ENCODE results near the gene NSMF. TPM values are rescaled to one million over a fixed set of nuclear protein-coding genes. Genes with fewer than 3 reads are reported as not detected.

NSMF gene
- total RNA-seq, 2 experiments from 2014 or later: 104 to 109 TPM

DNA sequence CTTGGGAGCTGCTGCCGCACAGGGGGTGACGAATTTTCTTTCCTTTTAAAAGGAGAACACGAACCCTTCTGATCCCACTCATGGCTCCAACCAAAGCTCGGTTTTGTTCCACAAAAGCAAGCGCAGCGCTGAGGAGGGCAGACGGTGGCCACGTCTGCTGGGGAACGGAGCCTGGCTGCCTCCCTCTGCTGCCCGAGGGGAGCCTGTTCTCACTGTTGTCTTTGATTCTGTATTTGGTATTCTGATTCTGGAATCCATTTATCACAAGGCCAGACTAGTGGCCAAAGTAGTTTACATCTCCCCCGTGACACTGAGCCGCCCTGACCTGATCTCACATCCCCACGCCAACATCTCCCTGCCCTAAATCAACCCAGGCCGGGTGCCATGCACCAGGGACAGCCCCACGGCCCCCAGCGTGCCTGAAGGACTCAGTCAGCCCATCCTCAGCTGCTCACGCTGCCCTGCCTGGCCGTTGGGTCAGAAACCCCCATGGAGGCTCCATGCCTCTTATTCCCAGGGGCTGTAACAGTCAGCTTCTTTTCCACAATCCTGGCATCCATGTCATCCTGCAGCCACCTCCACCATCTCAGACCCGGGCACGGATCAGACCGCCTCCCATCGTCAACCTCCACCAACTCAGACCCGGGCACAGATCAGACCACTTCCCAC lies 6.7 kb upstream of the NSMF start:
- Histone ChIP-seq H3K36me3 (ENCODE audit: insufficient read depth, low read length) (no peaks in the 10 kb centered on the region), H3K27me3 (ENCODE audit: control insufficient read depth in 1 of 2, insufficient read depth in 2 of 2, low read length in 2 of 2) (no peaks in the 10 kb centered on the region), H3K4me3 (ENCODE audit: low read length) (no peak overlapping the region), H3K4me1 (ENCODE audit: insufficient read depth, low read length) (peaks cover 26% of the 10 kb centered on the region), H3K27ac (ENCODE audit: low read depth in 1 of 2, low read length in 2 of 2) (no peak overlapping the region), H3K9me3 (ENCODE audit: control insufficient read depth in 1 of 2, insufficient read depth in 1 of 2, low read length in 2 of 2) (no peaks in the 10 kb centered on the region)
- no peak for DNase-seq
- no peaks in the 10 kb centered on the region for H3K9me3 Mint-ChIP-seq
- H3K27me3 Mint-ChIP-seq: no peaks in the 10 kb centered on the region
- H3K27ac Mint-ChIP-seq: no peak overlapping the region
- H3K4me3 Mint-ChIP-seq: no peak overlapping the region
- ChIA-PET CTCF (no interaction called here), POLR2A (no interaction called here)
- no peaks in the 10 kb centered on the region for H3K36me3 Mint-ChIP-seq (ENCODE audit: low read depth)
- TF ChIP-seq, protein P1, sequence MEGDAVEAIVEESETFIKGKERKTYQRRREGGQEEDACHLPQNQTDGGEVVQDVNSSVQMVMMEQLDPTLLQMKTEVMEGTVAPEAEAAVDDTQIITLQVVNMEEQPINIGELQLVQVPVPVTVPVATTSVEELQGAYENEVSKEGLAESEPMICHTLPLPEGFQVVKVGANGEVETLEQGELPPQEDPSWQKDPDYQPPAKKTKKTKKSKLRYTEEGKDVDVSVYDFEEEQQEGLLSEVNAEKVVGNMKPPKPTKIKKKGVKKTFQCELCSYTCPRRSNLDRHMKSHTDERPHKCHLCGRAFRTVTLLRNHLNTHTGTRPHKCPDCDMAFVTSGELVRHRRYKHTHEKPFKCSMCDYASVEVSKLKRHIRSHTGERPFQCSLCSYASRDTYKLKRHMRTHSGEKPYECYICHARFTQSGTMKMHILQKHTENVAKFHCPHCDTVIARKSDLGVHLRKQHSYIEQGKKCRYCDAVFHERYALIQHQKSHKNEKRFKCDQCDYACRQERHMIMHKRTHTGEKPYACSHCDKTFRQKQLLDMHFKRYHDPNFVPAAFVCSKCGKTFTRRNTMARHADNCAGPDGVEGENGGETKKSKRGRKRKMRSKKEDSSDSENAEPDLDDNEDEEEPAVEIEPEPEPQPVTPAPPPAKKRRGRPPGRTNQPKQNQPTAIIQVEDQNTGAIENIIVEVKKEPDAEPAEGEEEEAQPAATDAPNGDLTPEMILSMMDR (IDR thresholded peaks at IDR 0.05): no peak
- intact Hi-C loops (cut with DNase I, micrococcal nuclease): loop anchor here in 1 of 2 experiments (5.0 kb wide), 1 partner anchor 56 kb away; no protein-coding TSS in a partner anchor
- no peak for ATAC-seq (ENCODE audit: poor library complexity)
- peaks cover 26% of the 10 kb centered on the region for H3K4me1 Mint-ChIP-seq (ENCODE audit: low read depth)

DNA sequence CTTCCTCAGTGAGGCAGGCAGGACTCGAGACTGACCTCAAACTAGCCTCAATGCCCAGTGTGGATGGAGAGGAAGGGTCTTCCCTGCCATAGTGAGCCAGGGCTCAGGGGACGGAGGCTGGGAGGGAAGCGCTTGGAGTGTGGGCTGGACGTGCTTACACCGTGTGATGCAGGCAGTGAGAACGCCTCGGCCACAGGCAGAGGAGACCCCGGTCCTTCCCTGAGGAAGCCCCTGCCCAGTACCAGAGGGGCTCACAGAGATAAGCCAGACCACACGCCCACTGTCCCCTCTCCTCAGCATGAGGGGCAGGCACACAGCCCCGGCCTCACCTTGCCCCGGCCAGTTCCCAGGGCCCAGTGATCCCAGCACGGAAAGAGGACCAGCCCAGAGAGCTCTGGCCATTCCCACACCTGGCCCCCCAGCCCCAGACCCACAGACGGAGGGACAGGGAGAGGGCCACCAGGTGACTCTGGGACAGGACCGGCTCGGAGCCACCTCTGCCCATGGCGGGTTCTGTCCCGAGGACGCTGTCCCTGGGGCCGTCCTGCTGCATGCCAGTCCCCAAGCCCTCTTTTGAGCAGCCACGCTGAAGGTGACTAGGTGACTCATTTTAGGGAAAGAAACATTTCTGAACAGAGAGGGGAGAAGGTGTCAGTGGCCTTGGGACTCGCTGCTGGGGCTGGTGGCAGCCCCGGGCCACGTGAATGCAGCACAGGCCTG lies 6.0 kb upstream of the NSMF start:
- peak in 1 of 14 experiments; percentile 17 for DNase-seq
- Mint-ChIP-seq H3K9me3 (no peaks in the 10 kb centered on the region), H3K27ac (no peak overlapping the region), H3K36me3 (ENCODE audit: low read depth) (no peaks in the 10 kb centered on the region), H3K27me3 (no peaks in the 10 kb centered on the region), H3K4me3 (no peak overlapping the region), H3K4me1 (ENCODE audit: low read depth) (peaks cover 25% of the 10 kb centered on the region)
- Histone ChIP-seq H3K27ac (ENCODE audit: low read depth in 1 of 2, low read length in 2 of 2) (no peak overlapping the region), H3K4me3 (ENCODE audit: low read length) (no peak overlapping the region), H3K4me1 (ENCODE audit: insufficient read depth, low read length) (peaks cover 33% of the 10 kb centered on the region), H3K36me3 (ENCODE audit: insufficient read depth, low read length) (no peaks in the 10 kb centered on the region), H3K27me3 (ENCODE audit: control insufficient read depth in 1 of 2, insufficient read depth in 2 of 2, low read length in 2 of 2) (no peaks in the 10 kb centered on the region), H3K9me3 (ENCODE audit: control insufficient read depth in 1 of 2, insufficient read depth in 1 of 2, low read length in 2 of 2) (no peaks in the 10 kb centered on the region)
- CTCF ChIA-PET: no interaction called here
- intact Hi-C loops (cut with DNase I, micrococcal nuclease): loop anchor here in 1 of 2 experiments (5.0 kb wide), 2 partner anchors 57 to 163 kb away; partner anchors contain the start of gene NRARP
- TF ChIP-seq, protein P1 (IDR thresholded peaks at IDR 0.05): no peak
- POLR2A ChIA-PET: no interaction called here
- no peak for ATAC-seq (ENCODE audit: poor library complexity)

DNA sequence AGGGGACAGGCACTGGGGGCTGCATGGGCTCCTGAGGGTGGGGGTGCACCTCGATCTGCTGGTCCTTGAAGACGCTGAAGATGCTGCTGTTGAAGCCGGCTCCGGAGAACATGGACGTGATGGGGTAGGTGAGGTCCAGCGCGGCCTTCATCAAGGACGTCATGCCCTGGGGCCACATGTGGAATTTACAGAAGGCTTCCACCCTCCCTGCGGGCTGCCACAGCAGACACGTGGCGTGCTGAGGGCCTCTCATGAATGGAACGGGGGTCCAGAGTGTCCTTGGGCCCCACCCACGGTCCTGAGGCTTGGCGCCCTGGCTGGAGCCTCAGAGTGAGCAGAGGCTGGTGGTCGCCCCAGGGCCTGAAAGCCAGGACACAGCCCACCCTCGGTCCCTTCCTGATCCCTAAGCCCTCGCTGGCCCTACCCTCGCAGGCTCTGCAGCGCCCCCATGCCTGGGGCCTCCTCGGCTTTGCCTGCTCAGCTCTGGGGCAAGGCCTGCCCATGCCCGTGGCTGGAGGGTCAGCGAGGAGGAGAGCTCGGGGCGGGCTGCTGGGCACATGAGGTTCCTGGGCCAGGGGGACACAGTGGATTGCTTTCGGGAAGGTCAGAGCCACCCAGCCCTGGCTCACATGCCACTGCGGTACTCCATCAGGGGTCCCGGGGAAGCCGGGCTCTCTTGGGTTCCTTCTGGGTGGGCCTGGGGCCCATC lies 5.3 kb upstream of the NSMF start:
- CTCF ChIA-PET: no interaction called here
- peak in 1 of 14 experiments; percentile 32 for DNase-seq
- H3K4me3 ChIP-seq (ENCODE audit: low read length): no peak overlapping the region
- Mint-ChIP-seq H3K4me3 (peak overlapping the region; percentile 34), H3K27ac (no peak overlapping the region), H3K4me1 (ENCODE audit: low read depth) (peaks cover 29% of the 10 kb centered on the region), H3K27me3 (no peaks in the 10 kb centered on the region), H3K36me3 (ENCODE audit: low read depth) (no peaks in the 10 kb centered on the region), H3K9me3 (no peaks in the 10 kb centered on the region)
- intact Hi-C loops (cut with DNase I, micrococcal nuclease): loop anchor here in 1 of 2 experiments (5.0 kb wide), 1 partner anchor 162 kb away; the partner anchor contains the start of gene NRARP
- no peak for ATAC-seq (ENCODE audit: poor library complexity)
- POLR2A ChIA-PET: no interaction called here
- no peaks in the 10 kb centered on the region for H3K9me3 ChIP-seq (ENCODE audit: control insufficient read depth in 1 of 2, insufficient read depth in 1 of 2, low read length in 2 of 2)
- TF ChIP-seq, protein P1 (IDR thresholded peaks at IDR 0.05): no peak
- no peak overlapping the region for H3K27ac ChIP-seq (ENCODE audit: low read depth in 1 of 2, low read length in 2 of 2)
- no peaks in the 10 kb centered on the region for H3K27me3 ChIP-seq (ENCODE audit: control insufficient read depth in 1 of 2, insufficient read depth in 2 of 2, low read length in 2 of 2)
- no peaks in the 10 kb centered on the region for H3K36me3 ChIP-seq (ENCODE audit: insufficient read depth, low read length)
- H3K4me1 ChIP-seq (ENCODE audit: insufficient read depth, low read length): peaks cover 40% of the 10 kb centered on the region
